ENCODE data around the gene POLA2.

GRCh38 chr11:65212226-65212801 lies 49.4 kb upstream of the POLA2 start:
- TF ChIP-seq CTCF (IDR thresholded peaks at IDR 0.05) (no peak), POLR2A (IDR thresholded peaks at IDR 0.05) (no peak)

Data from testis (tissue), 2 donors.